Upper lobe of right lung (tissue), 1 donor: ENCODE measurements around the gene CCNL1. TPM values are rescaled to one million over a fixed set of nuclear protein-coding genes. Genes with fewer than 3 reads are reported as not detected.
"Not testable (repeated sequence)": the region's sequence is repeated elsewhere in the genome, so short reads cannot be mapped to it uniquely, and the experiment has no call there.

Experiments
- ATAC-seq: fragments of 200-7000 bp; cut with Tn5 transposase; one replicate; pipeline ENCODE4 v1.9.1; 2020; ENCODE audit warnings: mild to moderate bottlenecking, moderate library complexity
- DNase-seq: peaks from one replicate; pipeline ENCODE4 v3.0.0-alpha.2; 2020
- H3K27ac ChIP-seq: fragments of 200-600 bp; one replicate; pipeline ENCODE4 v1.8.0; 2022
- H3K27me3 ChIP-seq: fragments of 200-600 bp; one replicate; pipeline ENCODE4 v1.8.0; 2022; ENCODE audit warnings: mild to moderate bottlenecking
- H3K36me3 ChIP-seq: fragments of 200-600 bp; one replicate; pipeline ENCODE4 v1.8.0; 2022
- H3K4me1 ChIP-seq: fragments of 200-600 bp; one replicate; pipeline ENCODE4 v1.8.0; 2022
- H3K4me3 ChIP-seq: fragments of 200-600 bp; one replicate; pipeline ENCODE4 v1.8.0; 2022; ENCODE audit warnings: mild to moderate bottlenecking
- H3K9me3 ChIP-seq: fragments of 200-600 bp; one replicate; pipeline ENCODE4 v1.8.0; 2022
- intact Hi-C: fragments of 100-400 bp; cut with DNase I; formaldehyde crosslinking; loops from one replicate; pipeline ENCODE4 v1.11.0; 2022
- total RNA-seq: library from RNA; stranded (reverse); fragmentation: NEBNext Ultra II Directional; extraction: Animal tissue kit (Norgen Biotek cat#: 25700); gene quantifications from one replicate; pipeline ENCODE4 v1.2.1, GENCODE V29; 2021
- TF ChIP-seq, protein P1 (sequence below): fragments of 200-600 bp; IDR thresholded peaks from one replicate; pipeline ENCODE4 v1.8.0; 2022; ENCODE audit warnings: antibody characterized with exemption
- donor health status: DM: no; HTN: yes; CAD: no; lungs with severe emphysema.

Gene CCNL1
- total RNA-seq, 1 donor from 2014 or later: 140 TPM

- H3K27ac ChIP-seq: no peak overlapping the region
- H3K4me3 ChIP-seq: no peak overlapping the region
- H3K9me3 ChIP-seq: no peaks in the 10 kb centered on the region
- H3K36me3 ChIP-seq: no peaks in the 10 kb centered on the region
- DNase-seq: no peak
- no peaks in the 10 kb centered on the region for H3K4me1 ChIP-seq
- TF ChIP-seq, protein P1, sequence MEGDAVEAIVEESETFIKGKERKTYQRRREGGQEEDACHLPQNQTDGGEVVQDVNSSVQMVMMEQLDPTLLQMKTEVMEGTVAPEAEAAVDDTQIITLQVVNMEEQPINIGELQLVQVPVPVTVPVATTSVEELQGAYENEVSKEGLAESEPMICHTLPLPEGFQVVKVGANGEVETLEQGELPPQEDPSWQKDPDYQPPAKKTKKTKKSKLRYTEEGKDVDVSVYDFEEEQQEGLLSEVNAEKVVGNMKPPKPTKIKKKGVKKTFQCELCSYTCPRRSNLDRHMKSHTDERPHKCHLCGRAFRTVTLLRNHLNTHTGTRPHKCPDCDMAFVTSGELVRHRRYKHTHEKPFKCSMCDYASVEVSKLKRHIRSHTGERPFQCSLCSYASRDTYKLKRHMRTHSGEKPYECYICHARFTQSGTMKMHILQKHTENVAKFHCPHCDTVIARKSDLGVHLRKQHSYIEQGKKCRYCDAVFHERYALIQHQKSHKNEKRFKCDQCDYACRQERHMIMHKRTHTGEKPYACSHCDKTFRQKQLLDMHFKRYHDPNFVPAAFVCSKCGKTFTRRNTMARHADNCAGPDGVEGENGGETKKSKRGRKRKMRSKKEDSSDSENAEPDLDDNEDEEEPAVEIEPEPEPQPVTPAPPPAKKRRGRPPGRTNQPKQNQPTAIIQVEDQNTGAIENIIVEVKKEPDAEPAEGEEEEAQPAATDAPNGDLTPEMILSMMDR: no peak
- ATAC-seq: no peak
- no peaks in the 10 kb centered on the region for H3K27me3 ChIP-seq
- intact Hi-C loops: no loop called here
These were observed 52.9 kb downstream of the CCNL1 start for GRCh38 chr3:157107037-157107436.

GRCh38 chr3:157104928-157105652 lies 54.9 kb downstream of the CCNL1 start:
- intact Hi-C loops: no loop called here
- TF ChIP-seq, protein P1: no peak
- no peaks in the 10 kb centered on the region for H3K27me3 ChIP-seq
- no peaks in the 10 kb centered on the region for H3K4me1 ChIP-seq
- no peak for DNase-seq
- no peak overlapping the region for H3K27ac ChIP-seq
- no peak for ATAC-seq
- H3K9me3 ChIP-seq: no peaks in the 10 kb centered on the region
- H3K36me3 ChIP-seq: no peaks in the 10 kb centered on the region
- no peak overlapping the region for H3K4me3 ChIP-seq

DNA sequence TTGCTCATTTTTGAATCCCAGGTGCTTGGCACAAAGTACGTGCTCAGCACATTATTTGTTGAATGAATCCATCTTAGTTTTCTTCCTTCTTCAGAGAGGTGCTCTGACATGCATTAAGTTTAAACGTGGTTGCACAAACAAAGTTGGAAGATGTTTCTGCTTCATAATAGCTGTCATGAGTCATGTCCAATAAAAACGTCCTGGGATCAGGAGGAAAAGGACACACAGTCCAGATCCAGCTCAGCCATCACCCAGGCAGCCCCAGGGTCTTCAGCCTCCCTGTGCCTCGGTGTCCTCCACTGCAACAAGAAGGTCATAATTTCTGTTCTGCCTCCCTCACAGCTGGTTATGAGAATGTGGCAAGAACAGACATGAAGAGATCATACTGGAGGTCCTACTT lies 55.4 kb downstream of the CCNL1 start:
- Histone ChIP-seq H3K36me3 (no peaks in the 10 kb centered on the region), H3K4me3 (no peak overlapping the region), H3K27ac (no peak overlapping the region), H3K9me3 (no peaks in the 10 kb centered on the region), H3K27me3 (no peaks in the 10 kb centered on the region), H3K4me1 (no peaks in the 10 kb centered on the region)
- DNase-seq: no peak
- intact Hi-C loops: no loop called here
- TF ChIP-seq, protein P1: no peak
- ATAC-seq: no peak

- no peak overlapping the region for H3K4me3 ChIP-seq
- H3K27me3 ChIP-seq: no peaks in the 10 kb centered on the region
- TF ChIP-seq, protein P1: no peak
- peaks cover 2% of the 10 kb centered on the region for H3K4me1 ChIP-seq
- H3K36me3 ChIP-seq: no peaks in the 10 kb centered on the region
- no peak for DNase-seq
- intact Hi-C loops: no loop called here
- no peak for ATAC-seq
- H3K9me3 ChIP-seq: no peaks in the 10 kb centered on the region
- H3K27ac ChIP-seq: no peak overlapping the region
These were observed 56.1 kb downstream of the CCNL1 start for GRCh38 chr3:157103860-157104259.

DNA sequence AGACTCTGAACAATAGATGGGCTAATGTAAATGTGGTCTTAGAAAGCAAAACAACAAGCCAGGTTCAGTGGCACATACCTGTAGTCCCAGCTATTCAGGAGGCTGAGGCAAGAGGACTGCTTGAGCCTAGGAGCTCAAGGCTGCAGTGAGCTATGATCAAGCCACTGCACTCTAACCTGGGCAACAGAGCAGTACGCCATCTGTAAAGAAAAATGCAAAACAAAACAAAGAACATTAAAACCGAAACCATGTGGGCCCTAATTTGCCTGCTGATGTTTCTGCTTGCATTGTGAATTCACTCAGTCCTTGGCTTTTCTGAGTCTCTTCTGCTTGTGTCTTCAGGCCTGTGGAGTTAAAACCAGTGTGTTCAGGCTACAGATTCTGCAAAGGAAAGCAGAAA lies 56.7 kb downstream of the CCNL1 start:
- intact Hi-C loops: no loop called here
- no peak for DNase-seq
- Histone ChIP-seq H3K36me3 (no peaks in the 10 kb centered on the region), H3K27ac (no peak overlapping the region), H3K4me3 (no peak overlapping the region), H3K9me3 (no peaks in the 10 kb centered on the region), H3K27me3 (no peaks in the 10 kb centered on the region), H3K4me1 (peaks cover 4% of the 10 kb centered on the region)
- no peak for ATAC-seq
- TF ChIP-seq, protein P1: no peak

DNA sequence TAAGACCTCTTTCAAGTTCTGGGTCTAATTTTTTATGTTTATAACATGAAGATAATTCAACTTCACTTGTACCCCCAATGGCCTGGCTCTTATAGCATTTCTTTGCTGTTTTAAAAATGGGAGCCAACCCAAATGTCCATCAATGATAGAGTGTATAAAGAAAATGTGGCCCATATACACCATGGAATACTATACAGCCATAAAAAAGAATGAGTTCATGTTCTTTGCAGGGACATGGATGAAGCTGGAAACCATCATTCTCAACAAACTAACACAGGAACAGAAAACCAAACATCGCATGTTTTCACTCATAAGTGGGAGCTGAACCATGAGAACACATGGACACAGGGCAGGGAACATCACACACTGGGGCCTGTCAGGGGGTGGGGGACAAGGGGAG lies 57.4 kb downstream of the CCNL1 start:
- H3K27me3 ChIP-seq, ATAC-seq, H3K36me3 ChIP-seq, H3K4me3 ChIP-seq, H3K27ac ChIP-seq, DNase-seq, H3K4me1 ChIP-seq, H3K9me3 ChIP-seq, intact Hi-C loops: not testable (repeated sequence)
